Panc1 (cell line): ENCODE measurements around the gene RGS18. TPM values are rescaled to one million over a fixed set of nuclear protein-coding genes. Genes with fewer than 3 reads are reported as not detected.

Experiments
- ATAC-seq: fragments of 200-7000 bp; cut with Tn5 transposase; 2 replicates; pipeline ENCODE4 v1.9.1; 2020; ENCODE audit warnings: mild to moderate bottlenecking, moderate library complexity
- Bru-seq: library from RNA; stranded (reverse); fragments of 400-500 nt; gene quantifications from one replicate; lab custom pipeline; 2021; lab: Mats Ljungman, UMichigan
- BruChase-seq, 2 experiments: library from RNA; stranded (reverse); fragments of 400-500 nt; gene quantifications; one replicate each; lab custom pipeline; 2021; lab: Mats Ljungman, UMichigan
- BruUV-seq: library from RNA; stranded (reverse); fragments of 400-500 nt; replicated peaks from 2 replicates; lab custom pipeline; 2021; lab: Mats Ljungman, UMichigan
- CTCF ChIA-PET: fragments of 300-600 bp; sonication (Branson Sonifier 250); formaldehyde crosslinking; loops from one replicate; lab custom pipeline; 2022; ENCODE audit warnings: antibody characterized with exemption; lab: Charles Lee
- POLR2A ChIA-PET: fragments of 300-600 bp; sonication (Branson Sonifier 250); formaldehyde crosslinking; loops from one replicate; lab custom pipeline; 2022; ENCODE audit warnings: antibody characterized with exemption; lab: Charles Lee
- DNase-seq: peaks from one replicate; pipeline ENCODE4 v3.0.0-alpha.2; 2010; ENCODE audit warnings: low read depth, low spot score
- H3K27ac ChIP-seq: 2 replicates; pipeline ENCODE4 v1.5.1; 2011; ENCODE audit warnings: mild to moderate bottlenecking, low read length, inconsistent platforms
- H3K27me3 ChIP-seq: fragments of 200-500 bp; sonication (Bioruptor generic); 2 replicates; pipeline ENCODE4 v1.6.0; 2014; ENCODE audit warnings: low read length, inconsistent platforms; ENCODE audit not compliant: control insufficient read depth, insufficient read depth
- H3K36me3 ChIP-seq: fragments of 200-500 bp; sonication (Bioruptor generic); 2 replicates; pipeline ENCODE4 v1.5.1; 2014; ENCODE audit warnings: inconsistent platforms, mild to moderate bottlenecking, low read length, moderate library complexity; ENCODE audit not compliant: control insufficient read depth, insufficient read depth
- H3K4me1 ChIP-seq: 2 replicates; pipeline ENCODE4 v1.5.1; 2011; ENCODE audit warnings: inconsistent platforms, mild to moderate bottlenecking, low read length, moderate library complexity; ENCODE audit not compliant: control insufficient read depth, insufficient read depth
- H3K4me3 ChIP-seq, 2 experiments: 2 replicates each; pipeline ENCODE4 v1.5.1; 2011 to 2012; ENCODE audit warnings: low read depth in 2 of 2, low read length in 2 of 2, mild to moderate bottlenecking in 2 of 2, inconsistent platforms in 1 of 2, moderate library complexity in 1 of 2
- H3K9me3 ChIP-seq: fragments of 200-500 bp; sonication (Bioruptor generic); 2 replicates; pipeline ENCODE4 v1.5.1; 2014; ENCODE audit warnings: low read depth, mild to moderate bottlenecking, inconsistent platforms, low read length, moderate library complexity; ENCODE audit not compliant: control insufficient read depth, insufficient read depth
- POLR2AphosphoS5 ChIP-seq: IDR thresholded peaks from 2 replicates; pipeline ENCODE4 v1.6.1; 2012; ENCODE audit warnings: mild to moderate bottlenecking, low read depth, low read length, moderate library complexity
- REST ChIP-seq, 2 experiments: IDR thresholded peaks; 2 replicates each; pipeline ENCODE4 v1.6.1; 2011 to 2012; ENCODE audit warnings: low read depth in 2 of 2, control low read depth in 1 of 2, low read length in 1 of 2, mild to moderate bottlenecking in 1 of 2, moderate library complexity in 1 of 2; ENCODE audit not compliant: insufficient read depth in 1 of 2
- SIN3A ChIP-seq: IDR thresholded peaks from 2 replicates; pipeline ENCODE4 v1.6.1; 2012; ENCODE audit warnings: low read depth, mild to moderate bottlenecking, low read length, moderate library complexity, borderline replicate concordance; ENCODE audit not compliant: insufficient read depth
- TCF7L2 ChIP-seq: IDR thresholded peaks from 2 replicates; pipeline ENCODE4 v1.6.1; 2011; ENCODE audit warnings: mild to moderate bottlenecking, low read depth, low read length, inconsistent platforms
- in situ Hi-C: cut with HindIII; loops from 2 replicates; pipeline ENCODE4 v1.10.0; 2016; ENCODE audit warnings: low sequenced_read_pairs, low pct_unique_long_range_greater_than_20kb
- intact Hi-C: fragments of 100-400 bp; cut with micrococcal nuclease; formaldehyde crosslinking; loops from one replicate; pipeline ENCODE4 v1.10.0; 2022; ENCODE audit not compliant: unreplicated experiment
- long read RNA-seq: library from polyadenylated mRNA; unstranded; transcript quantifications from one replicate; pipeline ENCODE4 v2.0.0, GENCODE V29; 2021; ENCODE audit not compliant: unreplicated experiment
- polyA plus RNA-seq: library from polyadenylated mRNA; unstranded; fragments of >200 nt; gene quantifications from one replicate; pipeline ENCODE4 v1.2.1, GENCODE V29; 2012; ENCODE audit warnings: missing spikeins; ENCODE audit not compliant: insufficient read length
- total RNA-seq: library from RNA; stranded (reverse); gene quantifications from one replicate; pipeline ENCODE4 v1.2.1, GENCODE V29; 2021; ENCODE audit not compliant: unreplicated experiment
- TF ChIP-seq, protein P1 (sequence below): fragments of 450-650 bp; IDR thresholded peaks from 2 replicates; pipeline ENCODE4 v1.5.1; 2017; ENCODE audit warnings: mild to moderate bottlenecking

Gene RGS18, protein sequence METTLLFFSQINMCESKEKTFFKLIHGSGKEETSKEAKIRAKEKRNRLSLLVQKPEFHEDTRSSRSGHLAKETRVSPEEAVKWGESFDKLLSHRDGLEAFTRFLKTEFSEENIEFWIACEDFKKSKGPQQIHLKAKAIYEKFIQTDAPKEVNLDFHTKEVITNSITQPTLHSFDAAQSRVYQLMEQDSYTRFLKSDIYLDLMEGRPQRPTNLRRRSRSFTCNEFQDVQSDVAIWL
- total RNA-seq (not detected), Bru-seq, nascent RNA (not detected), BruChase-seq, experiment 1, labeled RNA remaining after a 2-hour chase (not detected), BruChase-seq, experiment 2, labeled RNA remaining after a 6-hour chase (not detected)
- polyA plus RNA-seq, result not detected
- long read RNA-seq, result 0 reads

DNA sequence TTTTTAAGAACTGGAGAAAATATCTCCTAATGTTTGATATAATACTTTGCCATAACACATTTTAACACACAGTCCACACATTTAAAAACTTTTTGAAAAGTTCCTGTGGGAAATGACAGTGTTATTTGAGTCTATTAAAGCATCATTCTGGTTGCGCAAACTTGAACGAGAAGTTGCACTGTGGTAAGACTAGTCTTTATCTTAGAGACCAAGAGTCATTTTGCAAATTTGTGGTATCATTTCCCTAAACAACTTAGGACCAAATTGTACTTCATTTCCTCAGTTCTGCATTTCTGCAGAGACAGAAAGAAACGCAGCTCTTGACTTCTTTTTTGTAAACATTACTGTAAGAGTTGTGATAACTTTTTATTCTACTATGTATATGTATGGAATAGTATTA is at the start of gene RGS18:
Gene RGS18 (plus strand): TSS at position 282 of the 400 bp plus-strand sequence. CDS start 176 bp downstream, outside the sequence.
- BruUV-seq, result no TSS peak
- Histone ChIP-seq H3K27me3 (no peaks in the 10 kb centered on the region), H3K4me3 (no peak within 1 kb of the TSS), H3K4me1 (no peaks in the 10 kb centered on the region), H3K27ac (no peak within 1 kb of the TSS), H3K36me3 (no peaks in the 10 kb centered on the region), H3K9me3 (no peaks in the 10 kb centered on the region)
- ATAC-seq (no peak), DNase-seq (no peak)
- ChIA-PET CTCF (no interaction called here), POLR2A (no interaction called here)
- in situ Hi-C loops, result no loop called here
- intact Hi-C loops, result no loop called here
- TF ChIP-seq, protein P1, sequence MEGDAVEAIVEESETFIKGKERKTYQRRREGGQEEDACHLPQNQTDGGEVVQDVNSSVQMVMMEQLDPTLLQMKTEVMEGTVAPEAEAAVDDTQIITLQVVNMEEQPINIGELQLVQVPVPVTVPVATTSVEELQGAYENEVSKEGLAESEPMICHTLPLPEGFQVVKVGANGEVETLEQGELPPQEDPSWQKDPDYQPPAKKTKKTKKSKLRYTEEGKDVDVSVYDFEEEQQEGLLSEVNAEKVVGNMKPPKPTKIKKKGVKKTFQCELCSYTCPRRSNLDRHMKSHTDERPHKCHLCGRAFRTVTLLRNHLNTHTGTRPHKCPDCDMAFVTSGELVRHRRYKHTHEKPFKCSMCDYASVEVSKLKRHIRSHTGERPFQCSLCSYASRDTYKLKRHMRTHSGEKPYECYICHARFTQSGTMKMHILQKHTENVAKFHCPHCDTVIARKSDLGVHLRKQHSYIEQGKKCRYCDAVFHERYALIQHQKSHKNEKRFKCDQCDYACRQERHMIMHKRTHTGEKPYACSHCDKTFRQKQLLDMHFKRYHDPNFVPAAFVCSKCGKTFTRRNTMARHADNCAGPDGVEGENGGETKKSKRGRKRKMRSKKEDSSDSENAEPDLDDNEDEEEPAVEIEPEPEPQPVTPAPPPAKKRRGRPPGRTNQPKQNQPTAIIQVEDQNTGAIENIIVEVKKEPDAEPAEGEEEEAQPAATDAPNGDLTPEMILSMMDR, result no peak
- no peak for TF ChIP-seq SIN3A

- ChIA-PET CTCF (no interaction called here), POLR2A (no interaction called here)
- no TSS peak for BruUV-seq
- no peak overlapping the region for H3K4me3 ChIP-seq
- DNase-seq (no peak), ATAC-seq (no peak)
- no peaks in the 10 kb centered on the region for H3K9me3 ChIP-seq
- H3K36me3 ChIP-seq, result no peaks in the 10 kb centered on the region
- in situ Hi-C loops, result no loop called here
- no peaks in the 10 kb centered on the region for H3K27me3 ChIP-seq
- H3K27ac ChIP-seq, result no peak overlapping the region
- TF ChIP-seq POLR2AphosphoS5 (no peak), REST (IDR thresholded peaks at IDR 0.05; ENCODE audit: insufficient read depth in 1 of 2, low read depth in 2 of 2, low read length in 1 of 2) (no peak), SIN3A (no peak), TCF7L2 (no peak)
- TF ChIP-seq, protein P1, result no peak
- intact Hi-C loops, result no loop called here
- no peaks in the 10 kb centered on the region for H3K4me1 ChIP-seq
These were observed 48.7 kb upstream of the RGS18 start for GRCh38 chr1:192109576-192109975.
